AG04450 (cell line): ENCODE data around the gene HCFC1. TPM values are rescaled to one million over a fixed set of nuclear protein-coding genes. Genes with fewer than 3 reads are reported as not detected.

Experiments used
- CTCF ChIA-PET: fragments of 300-600, 350-600 bp; formaldehyde crosslinking; extraction: SDS; loops from one replicate; lab custom pipeline; 2022; ENCODE audit warnings: antibody characterized with exemption, inconsistent platforms; lab: Charles Lee
- POLR2A ChIA-PET: fragments of 350-600 bp; formaldehyde crosslinking; extraction: SDS; loops from one replicate; lab custom pipeline; 2021; ENCODE audit warnings: antibody characterized with exemption, inconsistent platforms; lab: Yijun Ruan, JAX
- DNase-seq: peaks from one replicate; pipeline ENCODE4 v3.0.0-alpha.2; 2011; ENCODE audit warnings: low read depth, low spot score
- H3K27ac ChIP-seq: one replicate; pipeline ENCODE4 v1.5.1; 2012; ENCODE audit warnings: low read depth, low read length, control low read depth
- H3K27me3 ChIP-seq: one replicate; pipeline ENCODE4 v1.6.0; 2012; ENCODE audit warnings: low read length; ENCODE audit not compliant: control insufficient read depth, insufficient read depth
- H3K4me3 ChIP-seq: 2 replicates; pipeline ENCODE4 v1.5.1; 2011; ENCODE audit warnings: mild to moderate bottlenecking, low read depth, low read length, control low read depth
- H3K9me3 ChIP-seq: 2 replicates; pipeline ENCODE4 v1.5.1; 2012; ENCODE audit warnings: low read length; ENCODE audit not compliant: control insufficient read depth, insufficient read depth
- polyA plus RNA-seq: library from polyadenylated mRNA; depleted of rRNA; stranded (reverse); fragments of >200 nt; gene quantifications from 2 replicates; pipeline ENCODE4 v1.2.3, GENCODE V29; 2011
- TF ChIP-seq, protein P1 (sequence below): IDR thresholded peaks from 2 replicates; pipeline ENCODE4 v1.5.1; 2011; ENCODE audit warnings: low read depth, low read length, control low read depth, inconsistent platforms

The HCFC1 gene
- polyA plus RNA-seq, 1 experiment = 2.7 TPM

- Histone ChIP-seq H3K4me3 (peak overlapping the region; percentile 62), H3K9me3 (no peaks in the 10 kb centered on the region), H3K27me3 (peaks cover 2% of the 10 kb centered on the region), H3K27ac (peak overlapping the region; percentile 77)
- CTCF ChIA-PET = interaction anchor here (1.0 to 1.7 kb wide), 2 partner anchors 17 to 164 kb away, joined by 3 to 5 read pairs; partner anchors contain the start of genes PLXNB3 and RENBP
- POLR2A ChIA-PET = no interaction called here
- no peak for DNase-seq
- TF ChIP-seq, protein P1, sequence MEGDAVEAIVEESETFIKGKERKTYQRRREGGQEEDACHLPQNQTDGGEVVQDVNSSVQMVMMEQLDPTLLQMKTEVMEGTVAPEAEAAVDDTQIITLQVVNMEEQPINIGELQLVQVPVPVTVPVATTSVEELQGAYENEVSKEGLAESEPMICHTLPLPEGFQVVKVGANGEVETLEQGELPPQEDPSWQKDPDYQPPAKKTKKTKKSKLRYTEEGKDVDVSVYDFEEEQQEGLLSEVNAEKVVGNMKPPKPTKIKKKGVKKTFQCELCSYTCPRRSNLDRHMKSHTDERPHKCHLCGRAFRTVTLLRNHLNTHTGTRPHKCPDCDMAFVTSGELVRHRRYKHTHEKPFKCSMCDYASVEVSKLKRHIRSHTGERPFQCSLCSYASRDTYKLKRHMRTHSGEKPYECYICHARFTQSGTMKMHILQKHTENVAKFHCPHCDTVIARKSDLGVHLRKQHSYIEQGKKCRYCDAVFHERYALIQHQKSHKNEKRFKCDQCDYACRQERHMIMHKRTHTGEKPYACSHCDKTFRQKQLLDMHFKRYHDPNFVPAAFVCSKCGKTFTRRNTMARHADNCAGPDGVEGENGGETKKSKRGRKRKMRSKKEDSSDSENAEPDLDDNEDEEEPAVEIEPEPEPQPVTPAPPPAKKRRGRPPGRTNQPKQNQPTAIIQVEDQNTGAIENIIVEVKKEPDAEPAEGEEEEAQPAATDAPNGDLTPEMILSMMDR = no peak
Observed at GRCh38 chrX:153927672-153927921, 44.0 kb downstream of the HCFC1 start.

DNA sequence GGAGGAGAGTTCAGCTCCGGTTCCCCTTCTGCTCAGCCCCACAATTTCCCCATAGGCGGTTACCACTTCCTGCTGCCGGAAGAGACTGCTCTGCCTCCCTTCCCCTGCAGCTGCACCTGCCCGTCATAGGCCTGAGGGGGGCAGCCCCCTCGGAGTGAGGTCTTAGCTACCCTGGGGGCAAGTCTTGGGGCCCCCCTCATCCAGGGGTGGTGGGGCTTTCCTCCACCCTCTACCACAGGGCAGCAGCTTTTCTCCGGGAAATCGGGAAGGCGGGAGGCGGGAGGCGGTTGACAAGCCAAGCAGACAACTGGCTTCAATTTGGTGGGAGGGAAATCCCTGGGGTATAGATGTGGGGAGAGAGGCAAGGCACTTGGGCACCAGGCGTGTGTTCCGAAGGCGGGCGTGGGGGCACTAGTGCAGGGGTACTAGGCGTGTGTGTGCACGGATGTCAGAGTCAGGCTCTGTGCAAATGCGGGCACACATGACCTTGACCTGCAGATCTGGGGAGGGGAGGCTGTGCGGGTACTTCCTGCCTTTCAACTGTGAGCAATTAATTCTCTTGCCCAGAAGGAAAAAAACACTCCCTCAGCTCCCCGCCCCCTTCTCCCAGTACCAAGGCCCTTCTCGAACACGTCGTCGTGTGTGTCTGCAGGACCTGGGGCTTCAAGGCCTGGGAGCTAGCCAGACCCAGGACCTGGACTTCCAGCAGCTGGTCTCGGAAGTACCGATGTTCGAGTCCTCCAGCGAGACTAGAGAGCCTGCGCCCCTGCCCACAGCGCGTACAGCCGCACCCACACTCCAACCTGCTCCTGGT, 44.6 kb downstream of the HCFC1 start:
- TF ChIP-seq, protein P1 = no peak
- Histone ChIP-seq H3K4me3 (peak overlapping the region; percentile 62), H3K9me3 (no peaks in the 10 kb centered on the region), H3K27ac (peak overlapping the region; percentile 77), H3K27me3 (peaks cover 2% of the 10 kb centered on the region)
- ChIA-PET CTCF (interaction anchor here (1.0 to 1.7 kb wide), 3 partner anchors 18 to 163 kb away, joined by 3 to 6 read pairs (median 5); partner anchors contain the start of genes PLXNB3 and RENBP), POLR2A (no interaction called here)
- no peak for DNase-seq

DNA sequence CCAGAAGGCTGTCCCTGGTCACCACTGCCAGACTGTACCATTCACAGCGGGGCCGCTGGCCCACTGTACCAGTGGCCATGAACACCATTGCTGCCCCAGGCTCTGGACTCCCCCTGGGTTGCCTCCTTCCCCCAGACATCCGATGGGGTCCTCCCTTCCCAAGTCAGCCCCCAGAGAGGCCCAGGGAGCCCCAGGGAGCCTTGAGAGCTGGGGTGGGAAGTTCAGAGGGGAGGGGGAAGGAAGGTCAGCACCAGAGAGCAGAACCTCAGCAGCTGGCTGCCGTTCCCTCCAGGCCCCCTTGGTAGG, 45.1 kb downstream of the HCFC1 start:
- H3K9me3 ChIP-seq = no peaks in the 10 kb centered on the region
- ChIA-PET POLR2A (no interaction called here), CTCF (interaction anchor here (1.0 kb wide), 1 partner anchor 20 kb away, joined by 6 read pairs; no protein-coding TSS in a partner anchor)
- TF ChIP-seq, protein P1 = no peak
- H3K27me3 ChIP-seq = peaks cover 2% of the 10 kb centered on the region
- H3K27ac ChIP-seq = no peak overlapping the region
- H3K4me3 ChIP-seq = no peak overlapping the region
- no peak for DNase-seq

GRCh38 chrX:153925739-153926551, 45.7 kb downstream of the HCFC1 start, which contains the start of gene ARHGAP4:
Gene ARHGAP4, minus strand, starts transcription at chrX:153926264. Its CDS starts 62 bp downstream, at chrX:153926202.
- TF ChIP-seq, protein P1 = no peak
- CTCF ChIA-PET = interaction anchor here (1.0 kb wide), 2 partner anchors 21 to 132 kb away, joined by 3 to 6 read pairs; partner anchors contain the start of genes IDH3G and SSR4
- Histone ChIP-seq H3K27me3 (peaks cover 2% of the 10 kb centered on the region), H3K4me3 (peak within 1 kb of the TSS; percentile 62), H3K27ac (no peak within 1 kb of the TSS), H3K9me3 (no peaks in the 10 kb centered on the region)
- POLR2A ChIA-PET = no interaction called here
- DNase-seq = no peak
